Measurements from ENCODE around the gene NDUFB7. TPM values are rescaled to one million over a fixed set of nuclear protein-coding genes. Genes with fewer than 3 reads are reported as not detected.
A peak's percentile ranks its signal among the peaks of the same experiment; 100 is the strongest.

Gene NDUFB7
- total and polyA plus RNA-seq, 11 donors: 290 to 1,747 (median 432) TPM

GRCh38 chr19:14540741-14541525 is 30.9 kb downstream of the NDUFB7 start:
- peaks cover 0 to 42% (median 20%) of the 10 kb centered on the region in 12 donors for H3K4me1 ChIP-seq
- no peak overlapping the region for H3K27ac ChIP-seq
- 90 to 94% (median 90%) methylated on average over 19 of the region's 19 CpGs for WGBS, 4 donors
- no peaks in the 10 kb centered on the region for H3K27me3 ChIP-seq
- peaks cover 0 to 5% (median 0%) of the 10 kb centered on the region in 9 donors for H3K36me3 ChIP-seq
- no peak overlapping the region for H3K4me3 ChIP-seq
- no peaks in the 10 kb centered on the region for H3K9me3 ChIP-seq
- TF ChIP-seq POLR2A (IDR thresholded peaks at IDR 0.05) (no peak), CTCF (IDR thresholded peaks at IDR 0.05) (no peak)
- intact Hi-C loops (cut with DNase I): no loop called here
- no peak for ATAC-seq
- DNase-seq: no peak

- TF ChIP-seq CTCF (IDR thresholded peaks at IDR 0.05) (no peak), POLR2A (IDR thresholded peaks at IDR 0.05) (no peak)
- peaks cover 0 to 25% (median 10%) of the 10 kb centered on the region in 12 donors for H3K4me1 ChIP-seq
- H3K9me3 ChIP-seq: no peaks in the 10 kb centered on the region
- peak overlapping the region in 5 of 12 donors; percentile 10 to 35 (median 31) for H3K4me3 ChIP-seq
- intact Hi-C loops (cut with DNase I): no loop called here
- 20 to 25% (median 23%) methylated on average over 20 to 24 of the region's 24 CpGs for WGBS, 4 donors
- peak overlapping the region in 1 of 12 donors; percentile 52 for H3K27ac ChIP-seq
- DNase-seq (peak; percentile 67 to 85 (median 74)), ATAC-seq (peak; percentile 13 to 84 (median 80))
- peaks cover 0 to 12% (median 0%) of the 10 kb centered on the region in 9 donors for H3K36me3 ChIP-seq
- no peaks in the 10 kb centered on the region for H3K27me3 ChIP-seq
These were observed 34.8 kb downstream of the NDUFB7 start for GRCh38 chr19:14536926-14537692.

GRCh38 chr19:14533450-14533849 is 38.4 kb downstream of the NDUFB7 start:
- ATAC-seq (no peak), DNase-seq (no peak)
- Histone ChIP-seq H3K36me3 (peaks cover 0 to 7% (median 0%) of the 10 kb centered on the region in 9 donors), H3K27me3 (no peaks in the 10 kb centered on the region), H3K9me3 (no peaks in the 10 kb centered on the region), H3K4me1 (peaks cover 0 to 48% (median 28%) of the 10 kb centered on the region in 12 donors), H3K27ac (peak overlapping the region in 4 of 12 donors; percentile 56 to 79 (median 72)), H3K4me3 (no peak overlapping the region)
- WGBS, 4 donors: 80 to 91% (median 87%) methylated on average over 5 of the region's 5 CpGs
- intact Hi-C loops (cut with DNase I): no loop called here
- no peak for TF ChIP-seq CTCF (IDR thresholded peaks at IDR 0.05)
- no peak for TF ChIP-seq POLR2A (IDR thresholded peaks at IDR 0.05)

- peak overlapping the region in 10 of 12 donors; percentile 57 to 91 (median 74) for H3K4me3 ChIP-seq
- no peaks in the 10 kb centered on the region for H3K27me3 ChIP-seq
- H3K9me3 ChIP-seq: no peaks in the 10 kb centered on the region
- 65 to 74% (median 70%) methylated on average over 3 of the region's 3 CpGs for WGBS, 4 donors
- TF ChIP-seq POLR2A (IDR thresholded peaks at IDR 0.05) (no peak), CTCF (IDR thresholded peaks at IDR 0.05) (no peak)
- H3K36me3 ChIP-seq: peaks cover 0 to 7% (median 0%) of the 10 kb centered on the region in 9 donors
- H3K4me1 ChIP-seq: peaks cover 0 to 40% (median 24%) of the 10 kb centered on the region in 12 donors
- DNase-seq (no peak), ATAC-seq (no peak)
- peak overlapping the region in 7 of 12 donors; percentile 82 to 95 (median 90) for H3K27ac ChIP-seq
- intact Hi-C loops (cut with DNase I): no loop called here
These were observed 41.4 kb downstream of the NDUFB7 start for GRCh38 chr19:14530506-14530905.

Data from heart left ventricle (tissue), 16 donors.